K562 (cell line): ENCODE measurements around the gene PRODH. TPM values are rescaled to one million over a fixed set of nuclear protein-coding genes. Genes with fewer than 3 reads are reported as not detected.
A peak's percentile ranks its signal among the peaks of the same experiment; 100 is the strongest.

Experiments
- ARID3B ChIP-seq: fragments of 250-450 bp; sonication (Bioruptor Pico); IDR thresholded peaks from 2 replicates; pipeline ENCODE4 v1.4.0; 2020; ENCODE audit warnings: borderline replicate concordance
- CEBPG ChIP-seq, 3 experiments: fragments of 200-800 bp in 1 of 3; sonication (Bioruptor generic) in 1 of 3; sonication (generic) in 1 of 3; formaldehyde crosslinking in 1 of 3; IDR thresholded peaks in 2 of 3; conservative IDR thresholded peaks in 1 of 3; 2 replicates each; pipeline versions ENCODE4 v1.6.1 to v1.8.0; 2016 to 2022; ENCODE audit warnings: missing compliant biosample characterization in 2 of 3, missing genetic modification characterization in 2 of 3, mild to moderate bottlenecking in 1 of 3, missing genetic modification reagents in 1 of 3
- CSDE1 ChIP-seq, 2 experiments: fragments of 450-650 bp; IDR thresholded peaks; 2 replicates each; pipeline ENCODE4 v1.6.1; 2016; ENCODE audit warnings: mild to moderate bottlenecking in 1 of 2
- CTCF ChIP-seq, 3 experiments: IDR thresholded peaks in 2 of 3; conservative IDR thresholded peaks in 1 of 3; 2 replicates each; pipeline ENCODE4 v1.5.1; 2011 to 2012; ENCODE audit warnings: low read length in 3 of 3, mild to moderate bottlenecking in 3 of 3, control low read depth in 2 of 3, improper control_type of control experiment in 1 of 3, inconsistent platforms in 1 of 3, low read depth in 1 of 3, mixed read lengths in 1 of 3, moderate library complexity in 1 of 3; ENCODE audit not compliant: insufficient read depth in 2 of 3
- ELF2 ChIP-seq: fragments of 250-450 bp; sonication (Bioruptor Pico); IDR thresholded peaks from 2 replicates; pipeline ENCODE4 v1.5.0; 2021; ENCODE audit warnings: mild to moderate bottlenecking
- ESRRA ChIP-seq: fragments of 450-650 bp; IDR thresholded peaks from 2 replicates; pipeline ENCODE4 v1.6.1; 2014; ENCODE audit warnings: low read depth, mild to moderate bottlenecking, moderate library complexity, borderline replicate concordance
- HDAC2 ChIP-seq: fragments of 450-650 bp; IDR thresholded peaks from 2 replicates; pipeline ENCODE4 v1.6.1; 2016; ENCODE audit warnings: mild to moderate bottlenecking
- HES1 ChIP-seq: fragments of 450-650 bp; IDR thresholded peaks from 2 replicates; pipeline ENCODE4 v1.6.1; 2016; ENCODE audit warnings: low read depth, mild to moderate bottlenecking, moderate library complexity
- HINFP ChIP-seq: fragments of 450-650 bp; conservative IDR thresholded peaks from 2 replicates; pipeline ENCODE4 v1.6.1; 2016; ENCODE audit warnings: missing genetic modification characterization, low read depth, mild to moderate bottlenecking, control low read depth, missing compliant biosample characterization
- MTA3 ChIP-seq: fragments of 450-650 bp; formaldehyde crosslinking; IDR thresholded peaks from 2 replicates; pipeline ENCODE4 v1.6.1; 2017; ENCODE audit warnings: mild to moderate bottlenecking, borderline replicate concordance
- NCOR1 ChIP-seq: fragments of 450-650 bp; IDR thresholded peaks from 2 replicates; pipeline ENCODE4 v1.6.1; 2016; ENCODE audit warnings: mild to moderate bottlenecking, moderate library complexity
- NFIX ChIP-seq: fragments of 250-450 bp; sonication (Bioruptor Pico); IDR thresholded peaks from 2 replicates; pipeline ENCODE4 v1.4.0; 2020; ENCODE audit warnings: low read depth, mild to moderate bottlenecking, moderate library complexity
- NR2F6 ChIP-seq: fragments of 450-650 bp; formaldehyde crosslinking; IDR thresholded peaks from 2 replicates; pipeline ENCODE4 v1.4.0; 2020; ENCODE audit warnings: mild to moderate bottlenecking
- SNIP1 ChIP-seq: fragments of 450-650 bp; IDR thresholded peaks from 2 replicates; pipeline ENCODE4 v1.7.1; 2017; ENCODE audit warnings: low read depth, mild to moderate bottlenecking
- ZNF146 ChIP-seq: IDR thresholded peaks from one replicate; pipeline ENCODE4 v1.6.1; 2018; ENCODE audit warnings: missing compliant biosample characterization; ENCODE audit not compliant: unreplicated experiment
- ZNF24 ChIP-seq: fragments of 450-650 bp; IDR thresholded peaks from 2 replicates; pipeline ENCODE4 v1.6.1; 2016
- ZNF277 ChIP-seq: fragments of 250-450 bp; sonication (Bioruptor Pico); IDR thresholded peaks from 2 replicates; pipeline ENCODE4 v1.8.0; 2022; ENCODE audit warnings: inconsistent platforms, mild to moderate bottlenecking, moderate library complexity, borderline replicate concordance
- ZNF324 ChIP-seq: fragments of 250-450 bp; sonication (Bioruptor Pico); IDR thresholded peaks from 2 replicates; pipeline ENCODE4 v1.4.0; 2020; ENCODE audit warnings: mild to moderate bottlenecking
- ZNF384 ChIP-seq: IDR thresholded peaks from 2 replicates; pipeline ENCODE4 v1.6.1; 2012; ENCODE audit warnings: low read depth, low read length, improper control_type of control experiment
- ZNF668 ChIP-seq: fragments of 250-450 bp; sonication (Bioruptor Pico); IDR thresholded peaks from 2 replicates; pipeline ENCODE4 v1.8.0; 2022; ENCODE audit warnings: mild to moderate bottlenecking, inconsistent platforms
- polyA plus RNA-seq, 8 experiments: library from polyadenylated mRNA; depleted of rRNA in 4 of 8; stranded (reverse) in 5 of 8; unstranded in 3 of 8; fragments of >200 nt; fragmentation: Nextera tagmentation in 2 of 8; fragmentation: Illumina TruSeq in 1 of 8; extraction: Ambion mirVana in 2 of 8; extraction: Trizol in 1 of 8; gene quantifications; 2 replicates each; pipeline versions ENCODE4 v1.2.1 to v1.2.3, GENCODE V29; 2011 to 2014; ENCODE audit warnings: inconsistent platforms in 1 of 8, missing spikeins in 1 of 8
- total RNA-seq, 7 experiments: library from RNA; depleted of rRNA in 6 of 7; stranded (reverse); fragments of >200 nt in 6 of 7; fragmentation: Illumina TruSeq in 2 of 7; extraction: Trizol in 2 of 7; gene quantifications; 2 replicates each; pipeline versions ENCODE4 v1.2.1 to v1.2.3, GENCODE V29; 2011 to 2021; ENCODE audit warnings: low replicate concordance in 1 of 7

PRODH gene
- total and polyA plus RNA-seq, 9 of the 15 experiments (the other 6 are each of a cell fraction or from before 2014, with no cell fraction given), result 0.07 to 0.11 TPM; not detected in 7

GRCh38 chr22:18968011-18968749 is 32.1 kb upstream of the PRODH start (continued):
- no peak for TF ChIP-seq NFIX (CRISPR knock-in tag)
- no peak for TF ChIP-seq ZNF24
- TF ChIP-seq ARID3B (CRISPR knock-in tag), result no peak
- no peak for TF ChIP-seq NCOR1
- TF ChIP-seq CEBPG (CRISPR knock-in tag; IDR thresholded peaks at IDR 0.05), result no peak
- no peak for TF ChIP-seq CEBPG (tag; conservative IDR thresholded peaks at IDR 0.05 in 1 of 2, IDR thresholded peaks at IDR 0.05 in 1 of 2)
- TF ChIP-seq CSDE1 (IDR thresholded peaks at IDR 0.05), result no peak
- peak; percentile 53; the same call in 1 of the 2 replicates for TF ChIP-seq ELF2 (CRISPR knock-in tag)
- no peak for TF ChIP-seq ZNF668 (CRISPR knock-in tag)
- TF ChIP-seq ZNF277 (CRISPR knock-in tag), result no peak
- no peak for TF ChIP-seq HINFP (tag)
- no peak for TF ChIP-seq SNIP1
- TF ChIP-seq CTCF (IDR thresholded peaks at IDR 0.05 in 2 of 3, conservative IDR thresholded peaks at IDR 0.05 in 1 of 3; ENCODE audit: insufficient read depth in 2 of 3, low read depth in 1 of 3, low read length in 3 of 3), result no peak
- TF ChIP-seq MTA3, result no peak
- TF ChIP-seq ZNF384, result peak; percentile 21; the same call in 1 of the 2 replicates
- TF ChIP-seq ESRRA, result no peak
- no peak for TF ChIP-seq HES1
- no peak for TF ChIP-seq ZNF146 (CRISPR knock-in tag)
- TF ChIP-seq HDAC2, result peak; percentile 49
- no peak for TF ChIP-seq ZNF324 (CRISPR knock-in tag)
- TF ChIP-seq NR2F6 (CRISPR knock-in tag), result no peak
